ENCODE results near the gene STON1. TPM values are rescaled to one million over a fixed set of nuclear protein-coding genes. Genes with fewer than 3 reads are reported as not detected.
"Not testable (repeated sequence)": the region's sequence is repeated elsewhere in the genome, so short reads cannot be mapped to it uniquely, and the experiment has no call there.

The STON1 gene
- total RNA-seq, 1 donor = 25.0 TPM

GRCh38 chr2:48605482-48606175 is 75.7 kb downstream of the STON1 start:
- no peak overlapping the region for H3K4me3 ChIP-seq (ENCODE audit: low read depth, low read length)
- no peak for DNase-seq (ENCODE audit: low read depth)
- TF ChIP-seq CTCF (IDR thresholded peaks at IDR 0.05; ENCODE audit: insufficient read depth, low read depth, low read length) = no peak

GRCh38 chr2:48607307-48608014 is 77.5 kb downstream of the STON1 start:
- no peak for TF ChIP-seq CTCF (IDR thresholded peaks at IDR 0.05; ENCODE audit: insufficient read depth, low read depth, low read length)
- DNase-seq (ENCODE audit: low read depth) = no peak
- no peak overlapping the region for H3K4me3 ChIP-seq (ENCODE audit: low read depth, low read length)

GRCh38 chr2:48613211-48613610 is 83.3 kb downstream of the STON1 start:
- TF ChIP-seq CTCF (IDR thresholded peaks at IDR 0.05; ENCODE audit: insufficient read depth, low read depth, low read length) = no peak
- no peak for DNase-seq (ENCODE audit: low read depth)
- H3K4me3 ChIP-seq (ENCODE audit: low read depth, low read length) = no peak overlapping the region

- DNase-seq (ENCODE audit: low read depth); H3K4me3 ChIP-seq (ENCODE audit: low read depth, low read length): not testable (repeated sequence)
Measured at GRCh38 chr2:48614581-48614980, 84.6 kb downstream of the STON1 start.

GRCh38 chr2:48617618-48618017 is 87.7 kb downstream of the STON1 start, which contains the start of gene GTF2A1L:
Gene GTF2A1L, plus strand, starts transcription at chr2:48617856. Its CDS starts 19 bp downstream, at chr2:48617875.
- TF ChIP-seq CTCF (IDR thresholded peaks at IDR 0.05; ENCODE audit: insufficient read depth, low read depth, low read length) = no peak
- DNase-seq (ENCODE audit: low read depth) = no peak
- no peak within 1 kb of the TSS for H3K4me3 ChIP-seq (ENCODE audit: low read depth, low read length)

GRCh38 chr2:48619526-48619925 is 89.6 kb downstream of the STON1 start:
- H3K4me3 ChIP-seq (ENCODE audit: low read depth, low read length) = no peak overlapping the region
- no peak for TF ChIP-seq CTCF (IDR thresholded peaks at IDR 0.05; ENCODE audit: insufficient read depth, low read depth, low read length)
- DNase-seq (ENCODE audit: low read depth) = no peak

- no peak for TF ChIP-seq CTCF (IDR thresholded peaks at IDR 0.05; ENCODE audit: insufficient read depth, low read depth, low read length)
- no peak overlapping the region for H3K4me3 ChIP-seq (ENCODE audit: low read depth, low read length)
- no peak for DNase-seq (ENCODE audit: low read depth)
Measured at GRCh38 chr2:48620604-48621003, 90.7 kb downstream of the STON1 start.

- not testable (repeated sequence) for H3K4me3 ChIP-seq (ENCODE audit: low read depth, low read length); DNase-seq (ENCODE audit: low read depth)
Measured at GRCh38 chr2:48622691-48623090, 92.7 kb downstream of the STON1 start.

Data from fibroblast of villous mesenchyme (primary cell).